Cardiac muscle cell (in vitro differentiated cells and primary cell): ENCODE measurements around the gene PLOD2. TPM values are rescaled to one million over a fixed set of nuclear protein-coding genes. Genes with fewer than 3 reads are reported as not detected.

Experiments
- DNase-seq, 2 donors: peaks; one replicate each; pipeline versions ENCODE4 v3.0.0 to v3.0.0-alpha.2; 2010 to 2017; ENCODE audit warnings: low read depth in 1 of 2, low spot score in 1 of 2
- H3K27ac ChIP-seq: fragments of 200-600 bp; sonication (generic); 2 replicates; pipeline ENCODE4 v1.5.1; 2016
- H3K27me3 ChIP-seq: fragments of 200-600 bp; sonication (generic); 2 replicates; pipeline ENCODE4 v1.6.0; 2016; ENCODE audit warnings: control low read depth
- H3K36me3 ChIP-seq: fragments of 200-600 bp; sonication (generic); 2 replicates; pipeline ENCODE4 v1.5.1; 2016; ENCODE audit warnings: control low read depth
- H3K4me1 ChIP-seq: fragments of 200-600 bp; sonication (generic); 2 replicates; pipeline ENCODE4 v1.8.1; 2017; ENCODE audit warnings: low read depth, mild to moderate bottlenecking, mixed run types
- H3K4me3 ChIP-seq: fragments of 200-600 bp; sonication (generic); 2 replicates; pipeline ENCODE4 v1.5.1; 2016; ENCODE audit warnings: mild to moderate bottlenecking
- H3K9me3 ChIP-seq: fragments of 200-600 bp; sonication (generic); 2 replicates; pipeline ENCODE4 v1.5.1; 2017; ENCODE audit warnings: low read depth, mild to moderate bottlenecking, control low read depth
- polyA plus RNA-seq: library from polyadenylated mRNA; unstranded; fragments of >200 nt; fragmentation: Nextera tagmentation; extraction: Ambion mirVana; gene quantifications from 2 replicates; pipeline ENCODE4 v1.2.1, GENCODE V29; 2016
- total RNA-seq: library from RNA; depleted of rRNA; stranded (reverse); fragments of >200 nt; gene quantifications from 2 replicates; pipeline ENCODE4 v1.2.3, GENCODE V29; 2016
- TF ChIP-seq, protein P1 (sequence below): IDR thresholded peaks from 2 replicates; pipeline ENCODE4 v1.5.1; 2012; ENCODE audit warnings: low read depth, mild to moderate bottlenecking, low read length

Gene PLOD2
- total and polyA plus RNA-seq, 2 experiments from 2014 or later = 82.1 to 108 TPM

DNA sequence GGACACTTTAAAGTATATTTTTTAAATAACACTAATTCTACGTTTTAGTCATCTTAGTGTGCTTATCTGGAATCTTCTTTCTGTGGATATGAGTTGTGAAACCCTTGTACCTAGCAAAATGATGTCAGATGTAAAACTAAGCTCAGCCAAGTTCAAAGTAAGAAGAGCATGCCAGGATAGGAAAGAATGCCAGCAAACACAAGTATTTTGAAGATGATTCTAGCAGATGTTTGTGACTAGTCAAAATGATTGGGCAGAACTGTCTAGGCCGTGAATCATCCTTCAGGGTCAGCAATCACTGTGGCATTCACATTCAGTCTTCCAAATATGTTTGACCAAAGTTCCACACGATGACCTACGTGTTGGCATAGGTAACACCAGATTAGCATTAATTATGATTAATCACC lies 5.4 kb upstream of the PLOD2 start:
- no peaks in the 10 kb centered on the region for H3K27me3 ChIP-seq
- no peaks in the 10 kb centered on the region for H3K9me3 ChIP-seq
- no peaks in the 10 kb centered on the region for H3K36me3 ChIP-seq
- DNase-seq = peak in 1 of 2 donors; percentile 78
- H3K4me1 ChIP-seq = peaks cover 36% of the 10 kb centered on the region
- H3K4me3 ChIP-seq = no peak overlapping the region
- TF ChIP-seq, protein P1, sequence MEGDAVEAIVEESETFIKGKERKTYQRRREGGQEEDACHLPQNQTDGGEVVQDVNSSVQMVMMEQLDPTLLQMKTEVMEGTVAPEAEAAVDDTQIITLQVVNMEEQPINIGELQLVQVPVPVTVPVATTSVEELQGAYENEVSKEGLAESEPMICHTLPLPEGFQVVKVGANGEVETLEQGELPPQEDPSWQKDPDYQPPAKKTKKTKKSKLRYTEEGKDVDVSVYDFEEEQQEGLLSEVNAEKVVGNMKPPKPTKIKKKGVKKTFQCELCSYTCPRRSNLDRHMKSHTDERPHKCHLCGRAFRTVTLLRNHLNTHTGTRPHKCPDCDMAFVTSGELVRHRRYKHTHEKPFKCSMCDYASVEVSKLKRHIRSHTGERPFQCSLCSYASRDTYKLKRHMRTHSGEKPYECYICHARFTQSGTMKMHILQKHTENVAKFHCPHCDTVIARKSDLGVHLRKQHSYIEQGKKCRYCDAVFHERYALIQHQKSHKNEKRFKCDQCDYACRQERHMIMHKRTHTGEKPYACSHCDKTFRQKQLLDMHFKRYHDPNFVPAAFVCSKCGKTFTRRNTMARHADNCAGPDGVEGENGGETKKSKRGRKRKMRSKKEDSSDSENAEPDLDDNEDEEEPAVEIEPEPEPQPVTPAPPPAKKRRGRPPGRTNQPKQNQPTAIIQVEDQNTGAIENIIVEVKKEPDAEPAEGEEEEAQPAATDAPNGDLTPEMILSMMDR = no peak
- peak overlapping the region; percentile 68 for H3K27ac ChIP-seq

DNA sequence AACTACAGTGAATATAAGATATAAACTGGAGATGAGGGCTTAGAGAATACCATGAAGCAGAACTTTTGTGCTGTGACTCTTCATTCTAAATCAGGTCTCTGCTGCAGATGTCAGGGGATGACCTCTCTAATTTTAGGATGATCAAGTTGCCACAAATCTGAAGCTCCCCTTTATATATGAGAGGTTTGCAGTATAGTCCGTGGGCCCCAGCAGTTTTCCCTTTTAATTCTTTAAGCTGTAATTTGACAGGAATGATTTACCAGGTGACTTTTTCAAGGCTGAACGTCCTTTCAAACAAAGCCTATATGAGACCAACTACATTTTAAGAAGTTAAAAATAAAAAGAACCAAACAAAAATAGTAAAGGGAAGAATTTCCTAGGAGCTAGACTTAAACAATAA lies 4.9 kb upstream of the PLOD2 start:
- no peaks in the 10 kb centered on the region for H3K36me3 ChIP-seq
- peak overlapping the region; percentile 68 for H3K27ac ChIP-seq
- peaks cover 36% of the 10 kb centered on the region for H3K4me1 ChIP-seq
- H3K27me3 ChIP-seq = no peaks in the 10 kb centered on the region
- H3K4me3 ChIP-seq = no peak overlapping the region
- no peaks in the 10 kb centered on the region for H3K9me3 ChIP-seq
- TF ChIP-seq, protein P1 = no peak
- DNase-seq = no peak

DNA sequence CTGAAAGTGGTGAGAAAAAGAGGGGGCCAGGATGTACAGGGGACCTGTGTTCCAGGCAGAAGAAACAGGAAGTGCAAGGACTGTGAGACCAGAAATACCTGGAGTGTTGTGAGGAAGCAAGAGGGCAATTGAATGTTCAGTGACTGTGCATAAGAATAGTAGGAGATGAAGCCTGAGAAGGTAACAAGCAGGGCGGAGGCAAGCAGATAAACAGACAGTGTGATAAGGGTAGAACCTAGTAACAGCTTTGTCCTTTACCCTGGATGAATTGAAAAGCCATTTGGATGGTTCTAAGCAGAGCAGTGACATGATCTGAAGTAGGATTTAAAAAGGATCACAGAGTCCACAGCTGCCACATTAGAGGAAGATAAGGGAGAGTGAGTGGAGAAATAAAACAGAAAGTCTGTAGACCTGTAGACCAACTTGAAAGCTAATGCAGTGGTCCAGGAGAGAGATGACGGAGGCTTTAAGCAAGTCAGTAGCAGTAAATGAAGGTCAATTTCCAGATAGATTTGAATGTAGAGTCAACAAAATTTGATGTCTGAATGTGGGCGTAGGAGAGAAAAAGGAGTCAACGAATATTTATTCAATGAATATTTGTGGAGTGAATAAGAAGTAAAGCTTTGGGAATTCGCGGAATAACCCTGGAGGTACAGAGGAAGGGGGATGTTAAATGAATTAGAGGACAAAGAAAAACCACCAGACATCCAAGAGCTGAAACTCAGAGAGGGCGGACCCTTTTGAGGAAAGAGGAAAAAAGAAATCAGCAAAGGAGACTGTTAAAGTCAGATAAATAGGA lies 4.2 kb upstream of the PLOD2 start:
- peak; percentile 64 to 69 for DNase-seq
- H3K27me3 ChIP-seq = no peaks in the 10 kb centered on the region
- TF ChIP-seq, protein P1 = no peak
- no peaks in the 10 kb centered on the region for H3K36me3 ChIP-seq
- H3K4me1 ChIP-seq = peaks cover 36% of the 10 kb centered on the region
- peak overlapping the region; percentile 68 for H3K27ac ChIP-seq
- H3K9me3 ChIP-seq = no peaks in the 10 kb centered on the region
- H3K4me3 ChIP-seq = no peak overlapping the region

DNA sequence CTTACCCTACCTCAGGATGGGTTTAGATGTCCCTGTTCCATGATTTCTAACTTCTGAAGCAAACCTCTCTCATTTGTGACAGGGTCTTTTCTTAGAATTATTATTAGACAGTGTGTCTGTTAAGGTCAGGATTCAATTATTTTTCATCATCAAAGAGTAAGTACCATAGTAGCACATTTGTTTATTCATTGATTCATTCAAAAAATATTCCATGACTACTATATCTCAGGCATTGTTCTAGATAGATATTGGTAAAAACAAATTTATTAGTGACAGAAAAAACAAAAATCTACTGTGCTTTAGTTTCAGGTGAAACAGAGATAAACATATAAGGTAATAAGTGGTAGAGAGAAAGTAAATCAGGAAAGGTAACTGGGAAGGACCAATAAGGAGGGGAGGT lies 3.5 kb upstream of the PLOD2 start:
- Histone ChIP-seq H3K9me3 (no peaks in the 10 kb centered on the region), H3K27me3 (no peaks in the 10 kb centered on the region), H3K4me1 (peaks cover 36% of the 10 kb centered on the region), H3K27ac (peak overlapping the region; percentile 68), H3K36me3 (no peaks in the 10 kb centered on the region), H3K4me3 (no peak overlapping the region)
- TF ChIP-seq, protein P1 = no peak
- no peak for DNase-seq

DNA sequence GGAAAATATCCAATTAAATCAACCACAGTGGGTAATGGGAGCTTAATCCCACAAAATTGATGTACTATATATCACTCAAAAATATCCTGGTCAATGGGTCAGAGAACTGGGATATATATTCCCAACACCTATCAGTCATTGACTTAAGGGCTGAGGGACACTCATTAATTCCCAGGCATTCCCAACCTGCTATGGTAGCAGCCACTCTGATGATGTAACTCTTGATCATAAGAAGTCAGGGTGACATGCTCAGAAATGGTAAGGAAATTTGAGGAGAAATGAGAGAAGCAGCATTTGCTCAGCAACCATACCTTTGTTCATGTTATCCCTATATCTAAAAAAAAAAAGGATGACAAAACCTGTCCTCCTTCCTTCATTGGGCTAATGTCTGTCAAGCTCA lies 3.1 kb upstream of the PLOD2 start:
- DNase-seq = no peak
- TF ChIP-seq, protein P1 = no peak

More for the DNA sequence above, 3.1 kb upstream of the PLOD2 start:
- H3K27me3 ChIP-seq = no peaks in the 10 kb centered on the region
- H3K27ac ChIP-seq = no peak overlapping the region
- H3K4me3 ChIP-seq = no peak overlapping the region
- H3K4me1 ChIP-seq = peaks cover 36% of the 10 kb centered on the region
- H3K9me3 ChIP-seq = no peaks in the 10 kb centered on the region
- H3K36me3 ChIP-seq = no peaks in the 10 kb centered on the region
